A673 (cell line): ENCODE data around the gene SPRR1B.

ENCODE experiments used
- EZH2 ChIP-seq: fragments of 200-600 bp; sonication (generic); IDR thresholded peaks from 2 replicates; pipeline ENCODE4 v1.6.1; 2017; ENCODE audit warnings: borderline replicate concordance, low read depth, mild to moderate bottlenecking, mixed read lengths, antibody characterized with exemption, low read length; ENCODE audit not compliant: poor library complexity, severe bottlenecking
- TF ChIP-seq, protein P1 (sequence below): fragments of 300-800, 200-600 bp; sonication (generic); conservative IDR thresholded peaks from 2 replicates; pipeline ENCODE4 v1.5.1; 2017; ENCODE audit warnings: low read depth, mild to moderate bottlenecking, antibody characterized with exemption, low read length, moderate library complexity, mixed read lengths

- TF ChIP-seq, protein P1, sequence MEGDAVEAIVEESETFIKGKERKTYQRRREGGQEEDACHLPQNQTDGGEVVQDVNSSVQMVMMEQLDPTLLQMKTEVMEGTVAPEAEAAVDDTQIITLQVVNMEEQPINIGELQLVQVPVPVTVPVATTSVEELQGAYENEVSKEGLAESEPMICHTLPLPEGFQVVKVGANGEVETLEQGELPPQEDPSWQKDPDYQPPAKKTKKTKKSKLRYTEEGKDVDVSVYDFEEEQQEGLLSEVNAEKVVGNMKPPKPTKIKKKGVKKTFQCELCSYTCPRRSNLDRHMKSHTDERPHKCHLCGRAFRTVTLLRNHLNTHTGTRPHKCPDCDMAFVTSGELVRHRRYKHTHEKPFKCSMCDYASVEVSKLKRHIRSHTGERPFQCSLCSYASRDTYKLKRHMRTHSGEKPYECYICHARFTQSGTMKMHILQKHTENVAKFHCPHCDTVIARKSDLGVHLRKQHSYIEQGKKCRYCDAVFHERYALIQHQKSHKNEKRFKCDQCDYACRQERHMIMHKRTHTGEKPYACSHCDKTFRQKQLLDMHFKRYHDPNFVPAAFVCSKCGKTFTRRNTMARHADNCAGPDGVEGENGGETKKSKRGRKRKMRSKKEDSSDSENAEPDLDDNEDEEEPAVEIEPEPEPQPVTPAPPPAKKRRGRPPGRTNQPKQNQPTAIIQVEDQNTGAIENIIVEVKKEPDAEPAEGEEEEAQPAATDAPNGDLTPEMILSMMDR, result no peak
- TF ChIP-seq EZH2, result no peak
These were observed 18.2 kb downstream of the SPRR1B start for GRCh38 chr1:153049211-153049610.
